ENCODE results near the gene SLC6A2. TPM values are rescaled to one million over a fixed set of nuclear protein-coding genes. Genes with fewer than 3 reads are reported as not detected.
"Not testable (repeated sequence)": the region's sequence is repeated elsewhere in the genome, so short reads cannot be mapped to it uniquely, and the experiment has no call there.

SLC6A2 gene
- total RNA-seq, 2 experiments from 2014 or later, result not detected

DNA sequence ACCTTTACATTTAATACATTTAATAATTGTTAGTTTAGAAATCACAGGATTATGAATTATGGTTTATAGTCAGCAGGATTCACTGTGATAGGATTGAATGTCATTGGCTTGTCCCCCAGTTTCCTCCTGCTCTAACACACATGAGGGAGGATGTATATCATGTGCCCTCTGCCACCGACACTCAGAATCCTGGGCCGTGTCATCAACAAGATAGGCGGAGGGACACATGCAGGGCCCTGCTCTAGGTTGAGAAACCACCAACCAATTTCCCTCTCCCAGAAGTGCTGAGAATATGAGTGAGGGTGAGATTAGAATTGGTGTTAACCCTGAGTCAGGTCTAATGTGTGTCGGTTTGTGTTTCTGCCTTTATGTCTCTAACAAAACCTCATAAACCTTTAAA, 92.0 kb downstream of the SLC6A2 start:
- Mint-ChIP-seq H3K4me3 (no peak overlapping the region), H3K36me3 (ENCODE audit: low read depth) (peaks cover 7% of the 10 kb centered on the region), H3K9me3 (peaks cover 18% of the 10 kb centered on the region), H3K4me1 (peaks cover 7% of the 10 kb centered on the region), H3K27me3 (peaks cover 9% of the 10 kb centered on the region), H3K27ac (no peak overlapping the region)
- ChIA-PET CTCF (no interaction called here), POLR2A (no interaction called here)
- no peak for DNase-seq

DNA sequence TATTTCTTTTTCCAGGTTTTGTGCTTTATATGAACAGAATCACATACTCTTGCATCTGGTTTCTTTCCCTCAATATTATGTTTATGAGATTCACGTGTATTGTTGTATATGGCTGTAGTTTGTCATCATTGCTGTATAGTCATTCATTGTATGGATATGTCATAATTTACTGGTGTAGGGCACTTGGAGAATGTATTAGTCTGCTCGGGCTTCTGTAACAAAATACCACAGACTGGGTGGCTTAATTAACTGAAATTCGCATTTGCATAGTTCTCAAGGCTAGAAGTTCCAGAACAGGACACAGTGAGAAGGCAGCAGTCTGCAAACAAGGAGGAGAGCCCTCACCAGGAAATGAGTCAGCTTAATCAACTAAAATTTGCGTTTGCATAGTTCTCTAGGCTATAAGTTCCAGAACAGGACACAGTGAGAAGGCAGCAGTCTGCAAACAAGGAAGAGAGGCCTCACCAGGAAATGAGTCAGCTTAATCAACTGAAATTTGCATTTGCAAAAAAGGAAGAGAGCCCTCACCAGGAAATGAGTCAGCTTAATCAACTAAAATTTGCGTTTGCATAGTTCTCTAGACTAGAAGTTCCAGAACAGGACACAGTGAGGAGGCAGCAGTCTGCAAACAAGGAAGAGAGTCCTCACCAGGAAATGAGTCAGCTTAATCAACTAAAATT, 96.8 kb downstream of the SLC6A2 start:
- Mint-ChIP-seq H3K36me3 (ENCODE audit: low read depth) (peaks cover 22% of the 10 kb centered on the region), H3K4me1 (peaks cover 23% of the 10 kb centered on the region), H3K27ac (peak overlapping the region; percentile 92), H3K9me3 (peaks cover 42% of the 10 kb centered on the region)
- POLR2A ChIA-PET, CTCF ChIA-PET, DNase-seq, H3K4me3 Mint-ChIP-seq, H3K27me3 Mint-ChIP-seq: not testable (repeated sequence)

DNA sequence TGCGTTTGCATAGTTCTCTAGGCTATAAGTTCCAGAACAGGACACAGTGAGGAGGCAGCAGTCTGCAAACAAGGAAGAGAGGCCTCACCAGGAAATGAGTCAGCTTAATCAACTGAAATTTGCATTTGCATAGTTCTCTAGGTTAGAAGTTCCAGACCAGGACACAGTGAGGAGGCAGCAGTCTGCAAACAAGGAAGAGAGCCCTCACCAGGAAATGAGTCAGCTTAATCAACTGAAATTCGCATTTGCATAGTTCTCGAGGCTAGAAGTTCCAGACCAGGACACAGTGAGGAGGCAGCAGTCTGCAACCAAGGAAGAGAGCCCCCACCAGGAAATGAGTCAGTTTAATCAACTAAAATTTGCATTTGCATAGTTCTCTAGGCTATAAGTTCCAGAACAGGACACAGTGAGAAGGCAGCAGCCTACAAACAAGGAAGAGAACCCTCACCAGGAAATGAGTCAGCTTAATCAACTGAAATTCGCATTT, 97.4 kb downstream of the SLC6A2 start:
- peaks cover 42% of the 10 kb centered on the region for H3K9me3 Mint-ChIP-seq
- CTCF ChIA-PET, result not testable (repeated sequence)

More for the DNA sequence above, 97.4 kb downstream of the SLC6A2 start:
- H3K36me3 Mint-ChIP-seq (ENCODE audit: low read depth), result peaks cover 22% of the 10 kb centered on the region
- DNase-seq, H3K4me3 Mint-ChIP-seq, POLR2A ChIA-PET, H3K27me3 Mint-ChIP-seq: not testable (repeated sequence)
- H3K4me1 Mint-ChIP-seq, result peaks cover 23% of the 10 kb centered on the region
- H3K27ac Mint-ChIP-seq, result peak overlapping the region; percentile 92

Other genes starting within 250 kb of the SLC6A2 start
- not detected for gene MMP2, start 176.8 kb upstream of the SLC6A2 start, total RNA-seq
- gene LPCAT2, start 146.9 kb upstream of the SLC6A2 start, total RNA-seq, result under 1 TPM; 0.30 to 0.87 TPM
- not detected for gene CAPNS2, start 89.3 kb upstream of the SLC6A2 start, total RNA-seq
- under 1 TPM; 0.46 to 0.89 TPM for gene CES1, start 177.1 kb downstream of the SLC6A2 start, total RNA-seq
- gene CES5A, start 219.4 kb downstream of the SLC6A2 start, total RNA-seq, result not detected

Measured in activated CD4-positive, alpha-beta T cell treated with anti-CD3 and anti-CD28 coated beads, Interleukin-2, amount 10 ng/mL, durations not matched to agents 7 days and 5 days (primary cell).